ENCODE results near the gene NECAB2. TPM values are rescaled to one million over a fixed set of nuclear protein-coding genes. Genes with fewer than 3 reads are reported as not detected.

NECAB2 gene
- polyA plus RNA-seq, 2 of the 4 experiments (the other 2 are of a cell fraction), result 1.1 to 1.4 TPM

- no peak for TF ChIP-seq FOSL2 (IDR thresholded peaks at IDR 0.05)
- TF ChIP-seq FOSL2 (CRISPR knock-in tag; IDR thresholded peaks at IDR 0.05), result no peak
- TF ChIP-seq CEBPB (IDR thresholded peaks at IDR 0.05), result no peak
- no peak for TF ChIP-seq JUN (IDR thresholded peaks at IDR 0.05)
- no peak for ATAC-seq
- FAIRE-seq, result no peak
- H3K4me3 ChIP-seq, result no peak overlapping the region
- no peak for DNase-seq (ENCODE audit: low read depth in 1 of 2, low spot score in 1 of 2)
- ChIA-PET CTCF (interaction anchor here (2.0 kb wide), 1 partner anchor 62 kb away, joined by 5 read pairs; no protein-coding TSS in a partner anchor), POLR2A (no interaction called here)
- H3K4me1 ChIP-seq, result peaks cover 5% of the 10 kb centered on the region; the same call in 1 of the 3 replicates
- peaks cover 27% of the 10 kb centered on the region for H3K9me3 ChIP-seq
- H3K27ac ChIP-seq, result no peak overlapping the region
- 62% methylated on average over 4 of the region's 4 CpGs for WGBS (ENCODE audit: missing lambda C conversion rate)
- H3K4me2 ChIP-seq, result no peak overlapping the region
Observed at GRCh38 chr16:84018710-84019109, 50.7 kb downstream of the NECAB2 start.

DNA sequence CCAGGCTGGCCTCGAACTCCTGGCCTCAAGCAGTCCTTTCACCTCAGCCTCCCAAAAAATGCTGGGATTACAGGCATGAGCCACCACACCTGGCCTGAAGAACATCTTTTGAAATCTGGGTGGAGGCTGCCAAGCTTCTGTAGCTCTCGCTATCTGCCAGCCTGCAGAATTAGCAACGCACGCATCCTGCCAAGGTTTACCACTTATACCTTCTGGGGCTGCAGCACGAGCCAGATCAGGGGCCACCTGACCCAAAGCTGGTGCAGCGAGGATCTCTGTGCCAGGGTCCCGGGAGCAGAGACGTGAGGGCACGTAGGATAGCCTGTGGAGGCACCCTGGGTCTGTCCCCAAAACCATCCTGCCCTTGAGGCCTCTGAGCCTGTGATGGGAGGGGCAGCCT, 52.3 kb downstream of the NECAB2 start:
- DNase-seq (ENCODE audit: low read depth in 1 of 2, low spot score in 1 of 2), result no peak
- ChIA-PET POLR2A (no interaction called here), CTCF (interaction anchor here (1.1 to 1.3 kb wide), 2 partner anchors 43 to 64 kb away, joined by 3 to 5 read pairs; no protein-coding TSS in a partner anchor)
- Histone ChIP-seq H3K4me3 (no peak overlapping the region), H3K4me1 (no peaks in the 10 kb centered on the region), H3K4me2 (no peak overlapping the region), H3K9me3 (peaks cover 27% of the 10 kb centered on the region), H3K27ac (no peak overlapping the region)
- 52% methylated on average over 9 of the region's 9 CpGs for WGBS (ENCODE audit: missing lambda C conversion rate)
- TF ChIP-seq HOXB5 (CRISPR knock-in tag; IDR thresholded peaks at IDR 0.05) (no peak), FOXS1 (CRISPR knock-in tag; IDR thresholded peaks at IDR 0.05) (no peak), ESRRA (IDR thresholded peaks at IDR 0.05; ENCODE audit: borderline replicate concordance, low read length) (no peak), CTCF (IDR thresholded peaks at IDR 0.05) (no peak), ZSCAN20 (CRISPR knock-in tag; IDR thresholded peaks at IDR 0.05) (no peak), RARB (CRISPR knock-in tag; IDR thresholded peaks at IDR 0.05) (no peak), RCOR1 (IDR thresholded peaks at IDR 0.05; ENCODE audit: low read depth, low read length) (no peak), RNF2 (IDR thresholded peaks at IDR 0.05; ENCODE audit: borderline replicate concordance, low read depth) (no peak), HES2 (IDR thresholded peaks at IDR 0.05) (no peak), NPAS2 (CRISPR knock-in tag; IDR thresholded peaks at IDR 0.05; ENCODE audit: borderline replicate concordance) (no peak), RAD21 (conservative IDR thresholded peaks at IDR 0.05 in 1 of 2, IDR thresholded peaks at IDR 0.05 in 1 of 2) (no peak), HOXA7 (CRISPR knock-in tag; IDR thresholded peaks at IDR 0.05) (no peak), SMC3 (IDR thresholded peaks at IDR 0.05) (no peak), JUN (IDR thresholded peaks at IDR 0.05) (no peak), CEBPB (IDR thresholded peaks at IDR 0.05) (no peak)
- TF ChIP-seq, protein P1, sequence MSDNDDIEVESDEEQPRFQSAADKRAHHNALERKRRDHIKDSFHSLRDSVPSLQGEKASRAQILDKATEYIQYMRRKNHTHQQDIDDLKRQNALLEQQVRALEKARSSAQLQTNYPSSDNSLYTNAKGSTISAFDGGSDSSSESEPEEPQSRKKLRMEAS (IDR thresholded peaks at IDR 0.05), result no peak
- TF ChIP-seq, protein P2, sequence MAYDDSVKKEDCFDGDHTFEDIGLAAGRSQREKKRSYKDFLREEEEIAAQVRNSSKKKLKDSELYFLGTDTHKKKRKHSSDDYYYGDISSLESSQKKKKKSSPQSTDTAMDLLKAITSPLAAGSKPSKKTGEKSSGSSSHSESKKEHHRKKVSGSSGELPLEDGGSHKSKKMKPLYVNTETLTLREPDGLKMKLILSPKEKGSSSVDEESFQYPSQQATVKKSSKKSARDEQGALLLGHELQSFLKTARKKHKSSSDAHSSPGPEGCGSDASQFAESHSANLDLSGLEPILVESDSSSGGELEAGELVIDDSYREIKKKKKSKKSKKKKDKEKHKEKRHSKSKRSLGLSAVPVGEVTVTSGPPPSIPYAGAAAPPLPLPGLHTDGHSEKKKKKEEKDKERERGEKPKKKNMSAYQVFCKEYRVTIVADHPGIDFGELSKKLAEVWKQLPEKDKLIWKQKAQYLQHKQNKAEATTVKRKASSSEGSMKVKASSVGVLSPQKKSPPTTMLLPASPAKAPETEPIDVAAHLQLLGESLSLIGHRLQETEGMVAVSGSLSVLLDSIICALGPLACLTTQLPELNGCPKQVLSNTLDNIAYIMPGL (CRISPR knock-in tag; IDR thresholded peaks at IDR 0.05; ENCODE audit: borderline replicate concordance), result no peak
- ATAC-seq, result no peak
- FAIRE-seq, result no peak

- no peak overlapping the region for H3K4me2 ChIP-seq
- DNase-seq (ENCODE audit: low read depth in 1 of 2, low spot score in 1 of 2), result no peak
- CTCF ChIA-PET, result interaction anchor here (1.2 to 1.4 kb wide), 2 partner anchors 23 to 27 kb away, joined by 3 to 6 read pairs; no protein-coding TSS in a partner anchor
- 59% methylated on average over 5 of the region's 5 CpGs for WGBS (ENCODE audit: missing lambda C conversion rate)
- H3K4me1 ChIP-seq, result no peaks in the 10 kb centered on the region
- peaks cover 27% of the 10 kb centered on the region for H3K9me3 ChIP-seq
- POLR2A ChIA-PET, result no interaction called here
- FAIRE-seq, result no peak
- H3K4me3 ChIP-seq, result no peak overlapping the region
- no peak overlapping the region for H3K27ac ChIP-seq
- ATAC-seq, result no peak
- TF ChIP-seq RNF2 (IDR thresholded peaks at IDR 0.05; ENCODE audit: borderline replicate concordance, low read depth) (no peak), SREBF2 (IDR thresholded peaks at IDR 0.05) (no peak), FOXS1 (CRISPR knock-in tag; IDR thresholded peaks at IDR 0.05) (no peak), EHMT2 (IDR thresholded peaks at IDR 0.05; ENCODE audit: low read depth) (no peak), CHD4 (IDR thresholded peaks at IDR 0.05; ENCODE audit: borderline replicate concordance) (no peak), JUNB (IDR thresholded peaks at IDR 0.05) (no peak), ZC3H11A (IDR thresholded peaks at IDR 0.05) (no peak), BHLHE40 (IDR thresholded peaks at IDR 0.05; ENCODE audit: low read depth, low read length) (no peak), GATA3 (IDR thresholded peaks at IDR 0.05; ENCODE audit: borderline replicate concordance) (no peak), KDM1A (IDR thresholded peaks at IDR 0.05; ENCODE audit: low read depth) (no peak), ZFP36 (IDR thresholded peaks at IDR 0.05; ENCODE audit: borderline replicate concordance, partially characterized antibody) (no peak), RCOR1 (IDR thresholded peaks at IDR 0.05; ENCODE audit: low read depth, low read length) (no peak), FOSL2 (IDR thresholded peaks at IDR 0.05) (no peak), FOSL2 (CRISPR knock-in tag; IDR thresholded peaks at IDR 0.05) (no peak)
- TF ChIP-seq, protein P1 (IDR thresholded peaks at IDR 0.05), result no peak
- TF ChIP-seq, protein P2 (CRISPR knock-in tag; IDR thresholded peaks at IDR 0.05; ENCODE audit: borderline replicate concordance), result no peak
Observed at GRCh38 chr16:84021488-84021887, 53.4 kb downstream of the NECAB2 start.

Measured in A549 (cell line).